ENCODE measurements around the gene CDH15. TPM values are rescaled to one million over a fixed set of nuclear protein-coding genes. Genes with fewer than 3 reads are reported as not detected.

The CDH15 gene
- total and polyA plus RNA-seq, 9 of the 15 experiments (the other 6 are each of a cell fraction or from before 2014, with no cell fraction given) = 0.07 to 0.18 TPM; not detected in 7

DNA sequence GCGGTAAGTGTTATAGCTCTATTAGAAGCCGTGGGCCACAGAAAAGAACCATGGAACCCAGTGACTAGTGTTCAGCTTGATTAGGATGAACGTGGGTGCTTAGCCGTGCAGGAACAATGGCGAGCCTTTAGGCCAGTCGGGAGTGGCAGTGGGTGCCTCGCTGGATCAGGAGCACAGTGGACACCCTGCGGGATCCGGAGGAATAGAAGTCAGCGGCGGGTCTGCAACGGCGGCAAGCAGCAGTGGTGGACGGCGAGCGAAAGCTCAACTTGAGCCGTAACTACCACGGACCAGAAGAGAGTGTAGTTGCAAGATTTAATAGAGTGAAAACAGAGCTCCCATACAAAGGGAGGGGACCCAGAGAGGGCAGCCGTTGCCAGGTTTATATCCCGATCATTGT lies 37.3 kb upstream of the CDH15 start (continued):
- TF ChIP-seq, protein P1, sequence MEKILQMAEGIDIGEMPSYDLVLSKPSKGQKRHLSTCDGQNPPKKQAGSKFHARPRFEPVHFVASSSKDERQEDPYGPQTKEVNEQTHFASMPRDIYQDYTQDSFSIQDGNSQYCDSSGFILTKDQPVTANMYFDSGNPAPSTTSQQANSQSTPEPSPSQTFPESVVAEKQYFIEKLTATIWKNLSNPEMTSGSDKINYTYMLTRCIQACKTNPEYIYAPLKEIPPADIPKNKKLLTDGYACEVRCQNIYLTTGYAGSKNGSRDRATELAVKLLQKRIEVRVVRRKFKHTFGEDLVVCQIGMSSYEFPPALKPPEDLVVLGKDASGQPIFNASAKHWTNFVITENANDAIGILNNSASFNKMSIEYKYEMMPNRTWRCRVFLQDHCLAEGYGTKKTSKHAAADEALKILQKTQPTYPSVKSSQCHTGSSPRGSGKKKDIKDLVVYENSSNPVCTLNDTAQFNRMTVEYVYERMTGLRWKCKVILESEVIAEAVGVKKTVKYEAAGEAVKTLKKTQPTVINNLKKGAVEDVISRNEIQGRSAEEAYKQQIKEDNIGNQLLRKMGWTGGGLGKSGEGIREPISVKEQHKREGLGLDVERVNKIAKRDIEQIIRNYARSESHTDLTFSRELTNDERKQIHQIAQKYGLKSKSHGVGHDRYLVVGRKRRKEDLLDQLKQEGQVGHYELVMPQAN (IDR thresholded peaks at IDR 0.05; ENCODE audit: borderline replicate concordance) = no peak
- TF ChIP-seq SOX6 (IDR thresholded peaks at IDR 0.05) = no peak

- Histone ChIP-seq H3K4me1 (replicated peaks in 1 of 2; ENCODE audit: control insufficient read depth in 2 of 2, insufficient read depth in 2 of 2, low read length in 2 of 2) (peaks cover 0 to 26% of the 10 kb centered on the region in 2 experiments; a peak in 2 of 5 replicates), H2AFZ (ENCODE audit: low read depth, low read length) (no peak overlapping the region), H3K36me3 (ENCODE audit: control insufficient read depth, insufficient read depth, low read length) (peaks cover 36% of the 10 kb centered on the region; the same call in 2 of the 3 replicates), H3K4me2 (ENCODE audit: insufficient read depth, low read length) (no peak overlapping the region), H3K79me2 (ENCODE audit: control insufficient read depth, insufficient read depth, low read length) (no peaks in the 10 kb centered on the region), H3K4me3 (no peak overlapping the region), H3K9ac (ENCODE audit: insufficient read depth in 1 of 2, low read depth in 2 of 2, low read length in 2 of 2) (no peak overlapping the region; a peak in 1 of 4 replicates), H3K27me3 (ENCODE audit: control insufficient read depth in 2 of 2, insufficient read depth in 2 of 2, low read length in 2 of 2) (no peaks in the 10 kb centered on the region), H3K27ac (ENCODE audit: extremely low read depth, low read depth, low read length) (no peak overlapping the region), H3K9me3 (replicated peaks; ENCODE audit: control insufficient read depth, insufficient read depth, low read depth, low read length) (peaks cover 2% of the 10 kb centered on the region; the same call in 1 of the 2 replicates), H3K9me1 (ENCODE audit: control insufficient read depth, insufficient read depth, low read length) (no peaks in the 10 kb centered on the region), H4K20me1 (replicated peaks; ENCODE audit: control insufficient read depth, insufficient read depth, low read length) (no peaks in the 10 kb centered on the region)
- POLR2A ChIA-PET = no interaction called here
- CTCF ChIA-PET (ENCODE audit: low intra/inter-chr PET ratio) = no interaction called here
- TF ChIP-seq ZC3H11A (IDR thresholded peaks at IDR 0.05; ENCODE audit: low read depth, low read length) = no peak
- TF ChIP-seq HIVEP1 (CRISPR knock-in tag; IDR thresholded peaks at IDR 0.05) = no peak
- TF ChIP-seq, protein P2, sequence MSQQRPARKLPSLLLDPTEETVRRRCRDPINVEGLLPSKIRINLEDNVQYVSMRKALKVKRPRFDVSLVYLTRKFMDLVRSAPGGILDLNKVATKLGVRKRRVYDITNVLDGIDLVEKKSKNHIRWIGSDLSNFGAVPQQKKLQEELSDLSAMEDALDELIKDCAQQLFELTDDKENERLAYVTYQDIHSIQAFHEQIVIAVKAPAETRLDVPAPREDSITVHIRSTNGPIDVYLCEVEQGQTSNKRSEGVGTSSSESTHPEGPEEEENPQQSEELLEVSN (IDR thresholded peaks at IDR 0.05; ENCODE audit: borderline replicate concordance in 1 of 2, extremely low read depth in 1 of 2, insufficient read depth in 1 of 2, insufficient read length in 1 of 2, low read depth in 1 of 2, low read length in 1 of 2, poor library complexity in 1 of 2, severe bottlenecking in 1 of 2) = no peak
- TF ChIP-seq STAT5B (CRISPR knock-in tag; IDR thresholded peaks at IDR 0.05) = no peak
- no peak for TF ChIP-seq ZKSCAN8 (CRISPR knock-in tag; IDR thresholded peaks at IDR 0.05)
- no peak for TF ChIP-seq ZNF76 (CRISPR knock-in tag; IDR thresholded peaks at IDR 0.05; ENCODE audit: borderline replicate concordance)
- BruUV-seq (replicated peaks) = no TSS peak
- no peak for FAIRE-seq
- intact Hi-C loops (cut with micrococcal nuclease) (no loop called here), in situ Hi-C loops (cut with MboI) (no loop called here)
- no peak for DNase-seq (ENCODE audit: extremely low read depth in 1 of 4, low spot score in 3 of 4)
- 90% methylated on average over 11 of the region's 11 CpGs for WGBS (ENCODE audit: insufficient coverage, low coverage, missing lambda C conversion rate)
- no peak for ATAC-seq
Observed at GRCh38 chr16:89135166-89135565, 36.4 kb upstream of the CDH15 start.

All from K562 (cell line).